Measurements from ENCODE around the gene PLA2G2F. TPM values are rescaled to one million over a fixed set of nuclear protein-coding genes. Genes with fewer than 3 reads are reported as not detected.

Gene PLA2G2F
- total and polyA plus RNA-seq, 9 of the 15 experiments (the other 6 are each of a cell fraction or from before 2014, with no cell fraction given), result not detected

DNA sequence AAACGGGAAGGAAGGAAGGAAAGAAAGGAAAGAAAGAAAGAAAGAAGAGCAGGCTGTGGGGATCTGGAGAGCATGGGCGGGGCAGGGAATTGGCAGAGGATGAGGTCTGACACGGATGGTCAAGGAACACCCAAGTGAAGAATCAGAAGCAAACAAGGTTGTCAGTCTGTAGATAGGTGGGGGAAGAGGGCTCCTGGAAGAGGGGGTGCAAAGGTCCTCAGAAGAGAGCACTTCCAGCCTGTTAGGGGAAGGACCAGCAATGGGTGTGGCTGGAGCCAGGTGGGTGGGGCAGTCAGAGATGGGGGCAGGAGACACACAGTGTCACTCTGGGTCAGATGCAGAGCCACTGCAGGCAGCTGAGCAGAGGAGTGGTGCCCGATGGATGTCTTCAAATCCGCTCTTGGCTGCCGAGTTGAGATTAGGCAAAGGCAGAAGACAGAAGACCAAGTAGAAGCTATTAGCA is 58.2 kb downstream of the PLA2G2F start (continued):
- TF ChIP-seq MYNN (IDR thresholded peaks at IDR 0.05) (peak; percentile 70; the same call in 1 of the 2 replicates), MYNN (CRISPR knock-in tag; IDR thresholded peaks at IDR 0.05) (no peak), KDM1A (IDR thresholded peaks at IDR 0.05) (peak; percentile 77 to 88), CBFA2T3 (IDR thresholded peaks at IDR 0.05) (peak; percentile 92), MBD2 (IDR thresholded peaks at IDR 0.05; ENCODE audit: borderline replicate concordance, low read depth) (no peak), NUFIP1 (IDR thresholded peaks at IDR 0.05; ENCODE audit: partially characterized antibody) (peak; percentile 28), RAD51 (IDR thresholded peaks at IDR 0.05; ENCODE audit: borderline replicate concordance, low read depth) (no peak), ZNF121 (CRISPR knock-in tag; conservative IDR thresholded peaks at IDR 0.05) (no peak), ZNF146 (CRISPR knock-in tag; IDR thresholded peaks at IDR 0.05; ENCODE audit: unreplicated experiment) (no peak), KLF13 (tag; IDR thresholded peaks at IDR 0.05; ENCODE audit: borderline replicate concordance, low read depth) (peak; percentile 66; the same call in 1 of the 2 replicates), NR2C1 (IDR thresholded peaks at IDR 0.05) (no peak), NR2C1 (tag; IDR thresholded peaks at IDR 0.05) (0 out of 2 replicates have a peak, but pooled peaks have one; percentile 18), SOX6 (IDR thresholded peaks at IDR 0.05) (peak; percentile 42), DACH1 (IDR thresholded peaks at IDR 0.05; ENCODE audit: partially characterized antibody) (peak; percentile 62), CXXC5 (CRISPR knock-in tag; IDR thresholded peaks at IDR 0.05) (0 out of 2 replicates have a peak, but pooled peaks have one; percentile 30), BRCA1 (IDR thresholded peaks at IDR 0.05) (no peak), BRCA1 (CRISPR knock-in tag; IDR thresholded peaks at IDR 0.05) (no peak), MECOM (CRISPR knock-in tag; IDR thresholded peaks at IDR 0.05) (peak; percentile 90)
- TF ChIP-seq, protein P1, sequence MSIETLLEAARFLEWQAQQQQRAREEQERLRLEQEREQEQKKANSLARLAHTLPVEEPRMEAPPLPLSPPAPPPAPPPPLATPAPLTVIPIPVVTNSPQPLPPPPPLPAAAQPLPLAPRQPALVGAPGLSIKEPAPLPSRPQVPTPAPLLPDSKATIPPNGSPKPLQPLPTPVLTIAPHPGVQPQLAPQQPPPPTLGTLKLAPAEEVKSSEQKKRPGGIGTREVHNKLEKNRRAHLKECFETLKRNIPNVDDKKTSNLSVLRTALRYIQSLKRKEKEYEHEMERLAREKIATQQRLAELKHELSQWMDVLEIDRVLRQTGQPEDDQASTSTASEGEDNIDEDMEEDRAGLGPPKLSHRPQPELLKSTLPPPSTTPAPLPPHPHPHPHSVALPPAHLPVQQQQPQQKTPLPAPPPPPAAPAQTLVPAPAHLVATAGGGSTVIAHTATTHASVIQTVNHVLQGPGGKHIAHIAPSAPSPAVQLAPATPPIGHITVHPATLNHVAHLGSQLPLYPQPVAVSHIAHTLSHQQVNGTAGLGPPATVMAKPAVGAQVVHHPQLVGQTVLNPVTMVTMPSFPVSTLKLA (conservative IDR thresholded peaks at IDR 0.05), result 0 out of 4 replicates have a peak, but pooled peaks of 1 of the 2 experiments have one; percentile 11
- TF ChIP-seq, protein P2, sequence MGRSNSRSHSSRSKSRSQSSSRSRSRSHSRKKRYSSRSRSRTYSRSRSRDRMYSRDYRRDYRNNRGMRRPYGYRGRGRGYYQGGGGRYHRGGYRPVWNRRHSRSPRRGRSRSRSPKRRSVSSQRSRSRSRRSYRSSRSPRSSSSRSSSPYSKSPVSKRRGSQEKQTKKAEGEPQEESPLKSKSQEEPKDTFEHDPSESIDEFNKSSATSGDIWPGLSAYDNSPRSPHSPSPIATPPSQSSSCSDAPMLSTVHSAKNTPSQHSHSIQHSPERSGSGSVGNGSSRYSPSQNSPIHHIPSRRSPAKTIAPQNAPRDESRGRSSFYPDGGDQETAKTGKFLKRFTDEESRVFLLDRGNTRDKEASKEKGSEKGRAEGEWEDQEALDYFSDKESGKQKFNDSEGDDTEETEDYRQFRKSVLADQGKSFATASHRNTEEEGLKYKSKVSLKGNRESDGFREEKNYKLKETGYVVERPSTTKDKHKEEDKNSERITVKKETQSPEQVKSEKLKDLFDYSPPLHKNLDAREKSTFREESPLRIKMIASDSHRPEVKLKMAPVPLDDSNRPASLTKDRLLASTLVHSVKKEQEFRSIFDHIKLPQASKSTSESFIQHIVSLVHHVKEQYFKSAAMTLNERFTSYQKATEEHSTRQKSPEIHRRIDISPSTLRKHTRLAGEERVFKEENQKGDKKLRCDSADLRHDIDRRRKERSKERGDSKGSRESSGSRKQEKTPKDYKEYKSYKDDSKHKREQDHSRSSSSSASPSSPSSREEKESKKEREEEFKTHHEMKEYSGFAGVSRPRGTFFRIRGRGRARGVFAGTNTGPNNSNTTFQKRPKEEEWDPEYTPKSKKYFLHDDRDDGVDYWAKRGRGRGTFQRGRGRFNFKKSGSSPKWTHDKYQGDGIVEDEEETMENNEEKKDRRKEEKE (IDR thresholded peaks at IDR 0.05; ENCODE audit: borderline replicate concordance in 1 of 2, control insufficient read depth in 1 of 2, low read depth in 2 of 2, low read length in 1 of 2), result no peak
- TF ChIP-seq, protein P3, sequence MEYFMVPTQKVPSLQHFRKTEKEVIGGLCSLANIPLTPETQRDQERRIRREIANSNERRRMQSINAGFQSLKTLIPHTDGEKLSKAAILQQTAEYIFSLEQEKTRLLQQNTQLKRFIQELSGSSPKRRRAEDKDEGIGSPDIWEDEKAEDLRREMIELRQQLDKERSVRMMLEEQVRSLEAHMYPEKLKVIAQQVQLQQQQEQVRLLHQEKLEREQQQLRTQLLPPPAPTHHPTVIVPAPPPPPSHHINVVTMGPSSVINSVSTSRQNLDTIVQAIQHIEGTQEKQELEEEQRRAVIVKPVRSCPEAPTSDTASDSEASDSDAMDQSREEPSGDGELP (CRISPR knock-in tag; IDR thresholded peaks at IDR 0.05; ENCODE audit: borderline replicate concordance), result peak; percentile 92
- TF ChIP-seq, protein P4, sequence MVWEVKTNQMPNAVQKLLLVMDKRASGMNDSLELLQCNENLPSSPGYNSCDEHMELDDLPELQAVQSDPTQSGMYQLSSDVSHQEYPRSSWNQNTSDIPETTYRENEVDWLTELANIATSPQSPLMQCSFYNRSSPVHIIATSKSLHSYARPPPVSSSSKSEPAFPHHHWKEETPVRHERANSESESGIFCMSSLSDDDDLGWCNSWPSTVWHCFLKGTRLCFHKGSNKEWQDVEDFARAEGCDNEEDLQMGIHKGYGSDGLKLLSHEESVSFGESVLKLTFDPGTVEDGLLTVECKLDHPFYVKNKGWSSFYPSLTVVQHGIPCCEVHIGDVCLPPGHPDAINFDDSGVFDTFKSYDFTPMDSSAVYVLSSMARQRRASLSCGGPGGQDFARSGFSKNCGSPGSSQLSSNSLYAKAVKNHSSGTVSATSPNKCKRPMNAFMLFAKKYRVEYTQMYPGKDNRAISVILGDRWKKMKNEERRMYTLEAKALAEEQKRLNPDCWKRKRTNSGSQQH (CRISPR knock-in tag; IDR thresholded peaks at IDR 0.05), result peak; percentile 83

Measured in K562 (cell line).